GM04504 (cell line): ENCODE results near the gene KSR2.

Source experiments
- DNase-seq: peaks from one replicate; pipeline ENCODE4 v3.0.0-alpha.2; 2012; ENCODE audit warnings: low read depth

KSR2 gene

DNA sequence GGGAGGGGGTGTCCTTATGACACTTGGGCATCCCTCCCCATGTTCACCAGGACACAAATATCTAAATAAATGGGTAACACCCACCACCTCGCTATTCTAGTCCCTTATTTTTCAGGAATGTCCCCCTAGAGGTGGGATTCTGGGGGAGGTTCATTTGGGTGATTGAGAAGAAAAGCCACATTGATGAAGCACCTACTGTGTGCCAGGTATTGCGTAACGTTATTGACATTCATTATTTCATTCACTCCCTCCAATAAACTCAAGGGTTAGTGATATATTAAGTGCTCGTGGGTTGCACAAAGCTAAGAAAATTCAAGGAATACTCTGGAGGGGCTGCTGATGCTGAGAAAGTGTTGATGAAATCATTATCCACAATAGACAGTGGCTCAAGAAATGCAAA, 514.8 kb downstream of the KSR2 start:
- DNase-seq: no peak

DNA sequence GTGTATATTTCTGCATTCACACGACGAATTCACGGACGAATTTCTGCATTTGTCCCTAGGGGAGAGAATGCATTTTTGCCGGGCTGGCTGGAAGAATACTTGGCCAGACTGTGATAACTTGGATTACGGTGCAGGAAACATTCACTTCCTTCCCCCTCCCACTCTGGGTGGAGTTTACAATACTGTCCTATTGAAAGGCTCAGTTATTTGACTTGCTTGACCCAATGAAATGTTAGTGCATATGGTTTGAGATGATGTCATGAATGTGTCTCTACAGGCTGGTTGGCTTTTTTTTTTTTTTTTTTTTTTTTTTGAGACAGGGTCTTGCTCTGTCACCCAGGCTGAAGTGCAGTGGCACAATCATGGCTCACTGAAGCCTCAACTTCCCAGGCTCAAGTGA, 516.7 kb downstream of the KSR2 start:
- no peak for DNase-seq

DNA sequence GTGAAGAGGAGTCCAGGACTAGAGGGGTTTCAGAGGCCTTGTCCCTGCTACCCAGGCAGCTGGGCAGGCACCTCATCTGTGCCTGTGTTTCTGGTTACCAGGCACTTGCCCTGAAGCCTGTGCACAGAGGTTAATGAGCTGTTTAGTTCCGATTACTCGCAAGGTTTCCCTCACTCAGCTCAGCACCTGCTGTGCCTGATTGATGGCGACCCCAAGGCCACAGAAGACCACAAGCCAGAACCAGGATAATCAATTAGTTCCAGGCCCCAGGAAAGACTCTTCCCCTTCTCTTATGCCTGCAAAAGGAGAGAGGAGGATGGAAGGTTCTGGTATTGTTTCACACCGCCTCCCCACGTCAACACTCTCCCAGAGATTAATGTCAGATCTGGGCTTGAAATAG, 518.6 kb downstream of the KSR2 start:
- DNase-seq: no peak

DNA sequence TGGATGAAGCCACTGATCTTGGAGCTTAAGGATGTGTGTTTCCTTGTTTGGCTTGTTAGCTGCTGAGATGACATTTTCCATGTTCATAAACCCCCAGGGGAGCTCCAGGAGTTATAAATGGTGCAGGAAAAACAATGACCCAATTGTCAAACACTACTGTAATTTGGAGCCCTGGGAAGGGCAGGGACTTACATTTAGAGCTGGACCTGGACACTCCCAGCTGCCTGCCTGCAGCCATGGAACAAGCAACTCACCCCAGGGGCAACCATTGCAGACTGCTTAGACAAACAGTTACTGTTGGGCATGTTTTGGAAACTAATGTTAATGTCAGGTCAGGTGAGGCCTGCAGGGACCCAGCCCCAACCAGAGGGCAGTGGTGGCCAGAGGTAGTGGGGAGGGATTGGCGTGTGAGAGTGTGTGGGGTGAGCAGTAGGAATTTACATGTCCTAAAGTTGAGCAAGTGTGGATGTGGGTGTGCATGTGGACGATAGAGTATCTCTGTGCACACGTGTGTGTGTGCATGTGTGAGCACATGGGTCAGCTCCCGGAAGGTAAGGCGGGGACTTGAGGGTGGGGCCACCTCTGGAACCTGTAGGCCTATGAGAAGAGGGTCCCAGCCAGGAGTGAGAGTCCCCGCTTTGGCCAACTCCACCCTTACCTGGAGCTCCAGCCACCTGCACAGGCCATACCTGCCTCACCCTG, 521.0 kb downstream of the KSR2 start:
- no peak for DNase-seq

DNA sequence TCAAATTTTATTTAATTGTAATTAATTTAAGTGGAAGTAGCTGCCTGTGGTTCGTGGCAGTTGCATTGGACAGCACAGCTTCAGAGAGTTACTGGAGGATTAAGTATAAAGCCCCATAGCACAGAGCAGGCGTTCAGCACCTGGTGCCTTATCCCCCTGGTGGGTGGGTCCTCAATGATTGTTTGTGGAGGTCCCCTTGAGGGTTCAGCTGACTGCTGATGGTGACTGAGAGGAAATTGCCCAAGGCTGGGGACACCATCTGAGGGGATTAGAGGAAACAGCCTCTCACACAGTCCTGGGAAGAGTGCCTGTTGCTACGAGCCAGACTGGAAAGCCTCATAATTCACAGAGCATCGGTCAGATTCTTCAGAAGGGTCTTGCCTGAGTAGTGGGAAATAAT, 524.0 kb downstream of the KSR2 start:
- DNase-seq: no peak

DNA sequence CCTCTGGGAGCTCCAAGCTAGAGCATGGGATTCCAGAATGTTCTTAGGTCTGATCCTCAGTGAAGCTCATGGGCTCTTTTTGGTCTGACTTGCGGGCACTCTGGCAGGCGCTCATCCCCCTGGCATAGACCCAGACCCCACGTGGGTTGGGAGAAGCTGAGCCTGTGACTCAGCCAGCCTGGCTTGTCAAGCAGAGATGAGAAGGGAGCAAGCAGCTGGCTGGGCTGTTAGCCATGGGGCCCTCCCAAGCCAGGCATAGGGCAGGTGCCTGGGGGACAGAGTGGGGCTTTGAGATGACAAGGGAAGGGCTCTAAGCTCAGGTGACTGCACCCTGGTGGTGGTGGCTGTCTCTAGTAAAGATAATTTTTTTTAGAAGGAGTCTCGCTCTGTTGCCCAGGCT, 527.0 kb downstream of the KSR2 start:
- peak; percentile 28 for DNase-seq

DNA sequence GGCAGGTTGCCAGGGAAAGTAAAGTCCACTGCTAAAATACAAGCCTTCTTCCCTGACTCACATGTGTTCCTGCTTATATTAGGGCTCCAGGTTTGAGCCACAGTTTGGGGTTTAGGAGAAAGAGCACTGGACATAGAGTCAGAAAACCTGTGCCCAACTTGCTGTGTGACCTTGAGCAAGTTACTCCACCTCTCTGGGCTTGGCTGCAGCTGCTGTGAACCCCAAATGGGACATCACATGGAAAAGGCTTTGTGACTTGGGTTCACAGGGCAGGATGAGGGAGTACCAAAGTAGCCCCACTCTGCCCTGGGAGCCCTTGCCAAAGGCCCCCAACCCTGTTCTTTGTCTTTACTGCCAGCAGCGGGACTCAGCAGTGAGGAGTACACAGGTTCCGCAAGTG, 528.4 kb downstream of the KSR2 start:
- no peak for DNase-seq

DNA sequence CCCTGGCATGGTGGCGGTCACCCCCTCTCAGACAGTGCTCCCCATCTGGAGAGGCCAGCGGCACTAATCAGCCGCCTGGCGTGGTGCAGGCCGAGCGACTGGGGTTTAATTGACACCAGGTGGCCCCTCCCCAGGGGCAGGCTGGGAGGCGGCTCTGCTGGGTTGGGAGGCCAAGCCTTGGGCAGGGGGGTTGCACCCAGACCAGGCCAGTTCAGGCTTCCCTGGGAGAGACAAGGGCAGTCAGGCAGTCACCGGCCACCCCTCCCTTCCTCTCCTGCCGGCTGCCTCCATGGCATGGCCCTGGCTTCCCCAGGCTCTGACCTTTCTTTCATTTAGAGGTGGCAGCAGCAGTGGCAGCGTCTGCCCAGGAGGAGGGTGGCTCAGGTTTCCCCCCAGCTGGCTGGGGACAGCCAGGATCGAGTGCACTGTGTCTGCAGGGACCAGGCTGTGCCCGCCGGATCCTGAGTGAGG, 529.2 kb downstream of the KSR2 start:
- no peak for DNase-seq

DNA sequence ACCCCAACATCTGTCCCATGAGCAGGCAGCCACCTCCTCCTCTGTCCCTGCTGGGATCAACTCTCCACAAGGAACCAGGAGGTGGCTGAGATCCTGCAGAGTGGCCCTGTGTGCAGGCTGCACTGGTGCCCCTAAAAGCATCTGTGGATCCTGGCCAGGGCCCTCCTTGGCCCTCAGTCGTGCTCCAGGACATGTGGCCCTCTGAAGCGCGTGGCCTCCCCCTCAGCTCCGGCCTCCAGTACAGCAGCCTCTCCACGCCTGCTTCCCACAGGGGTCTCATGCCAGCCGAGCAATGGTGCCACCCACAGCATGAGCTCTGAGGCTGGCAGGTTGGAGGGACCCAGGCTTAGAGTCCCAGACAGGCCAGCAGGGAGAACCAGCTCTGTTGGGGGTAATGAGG, 530.0 kb downstream of the KSR2 start:
- DNase-seq: no peak

DNA sequence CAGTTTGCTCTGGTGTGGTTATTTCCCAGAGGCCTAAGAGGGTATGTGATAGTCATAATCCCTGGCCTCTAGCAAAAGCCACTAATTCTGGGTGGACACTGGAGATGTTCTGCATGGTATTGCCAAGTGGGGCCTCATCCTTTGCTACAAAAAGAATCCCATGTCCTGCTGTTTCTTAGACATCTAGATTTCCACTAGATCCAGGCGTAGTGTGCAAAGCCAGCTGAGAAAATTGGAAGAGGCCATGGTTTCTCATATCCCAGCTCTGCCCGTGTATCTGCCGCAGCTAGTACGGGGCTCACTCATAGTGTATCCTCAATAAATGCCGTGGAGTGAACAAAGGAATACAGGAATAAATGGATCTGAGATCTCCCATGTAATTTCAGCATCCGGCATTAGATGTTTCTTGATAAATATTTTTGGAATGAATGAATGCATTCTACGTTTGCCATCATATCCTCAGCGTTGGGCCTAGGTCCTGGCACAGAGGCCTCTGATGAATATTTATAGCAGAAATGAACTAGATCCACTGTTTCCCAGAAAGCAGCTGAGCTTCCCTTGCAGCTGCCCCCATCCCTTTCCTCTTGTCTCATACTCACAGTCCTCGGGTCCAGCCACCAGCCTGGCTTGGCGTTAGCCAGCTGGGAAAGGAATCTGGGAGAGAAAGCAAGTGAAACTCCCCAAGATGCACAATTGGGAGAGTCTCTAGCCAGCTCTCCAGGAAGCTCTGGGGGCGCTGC, 531.1 kb downstream of the KSR2 start:
- no peak for DNase-seq

DNA sequence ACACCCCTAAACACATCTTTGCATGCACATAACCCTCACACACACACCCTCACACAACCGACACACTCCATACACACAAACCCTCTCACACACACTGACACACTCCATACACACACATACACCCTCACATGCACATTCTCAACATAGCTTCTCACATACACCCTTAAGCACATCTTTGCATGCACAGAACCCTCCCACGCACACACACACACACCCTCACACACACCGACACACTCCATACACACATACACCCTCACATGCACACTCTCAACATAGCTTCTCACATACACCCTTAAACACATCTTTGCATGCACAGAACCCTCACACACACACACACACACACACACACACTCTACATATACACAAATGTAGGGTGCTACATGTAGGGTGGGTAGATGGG, 534.9 kb downstream of the KSR2 start:
- no peak for DNase-seq

DNA sequence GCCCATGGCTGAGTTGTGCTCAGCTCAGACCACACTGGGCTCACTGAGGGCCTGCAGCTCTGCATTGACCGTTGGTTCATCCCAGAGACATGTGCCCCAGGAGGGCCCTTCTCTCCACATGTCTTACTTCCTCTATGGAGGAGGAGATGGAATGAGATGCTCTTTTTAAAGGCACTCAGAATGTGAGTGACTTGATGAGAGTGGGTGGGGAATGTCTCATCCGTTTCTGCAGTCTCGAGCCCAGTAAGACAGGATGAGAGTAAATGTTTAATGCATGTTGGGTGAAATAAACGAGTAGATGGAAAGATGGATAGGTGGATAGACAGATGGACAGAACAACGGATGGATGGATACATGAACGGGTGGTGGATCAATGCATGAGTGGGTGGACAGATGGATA, 538.5 kb downstream of the KSR2 start:
- no peak for DNase-seq

DNA sequence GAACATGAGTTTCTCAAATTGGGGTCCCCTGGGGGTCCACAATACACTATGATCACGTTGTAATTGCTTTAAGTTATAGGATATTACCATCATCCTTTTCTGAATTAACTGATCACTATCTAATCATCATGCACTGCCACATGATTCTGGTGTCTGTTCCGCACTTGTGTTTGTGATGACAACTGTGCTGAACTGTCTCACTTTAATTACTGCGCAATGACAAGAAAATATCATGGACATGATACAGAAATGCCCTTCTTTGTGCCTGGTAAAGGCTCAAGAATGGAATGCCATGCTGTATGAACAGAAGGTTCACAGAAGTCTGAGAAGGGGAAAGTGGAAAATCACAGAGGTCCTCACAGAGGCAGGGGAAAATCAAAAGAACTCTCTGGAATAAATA, 541.6 kb downstream of the KSR2 start:
- DNase-seq: no peak

DNA sequence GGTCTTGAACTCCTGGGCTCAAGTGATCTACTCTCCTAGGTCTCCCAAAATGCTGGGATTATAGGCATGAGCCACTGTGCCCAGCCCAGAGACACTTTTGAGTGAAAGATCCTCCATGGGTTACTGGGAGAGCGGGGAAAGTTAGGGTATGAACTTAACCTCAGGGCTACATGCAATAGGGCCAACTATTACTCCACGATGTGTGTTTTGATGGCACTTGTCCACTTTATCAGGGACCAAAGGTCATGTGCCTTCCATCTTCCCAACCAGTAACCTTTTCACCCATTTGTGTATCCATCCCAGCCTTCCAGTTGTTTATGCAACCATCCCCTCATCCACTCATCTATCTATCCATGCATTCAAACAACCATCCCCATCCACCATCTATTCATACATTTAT, 546.8 kb downstream of the KSR2 start:
- no peak for DNase-seq

DNA sequence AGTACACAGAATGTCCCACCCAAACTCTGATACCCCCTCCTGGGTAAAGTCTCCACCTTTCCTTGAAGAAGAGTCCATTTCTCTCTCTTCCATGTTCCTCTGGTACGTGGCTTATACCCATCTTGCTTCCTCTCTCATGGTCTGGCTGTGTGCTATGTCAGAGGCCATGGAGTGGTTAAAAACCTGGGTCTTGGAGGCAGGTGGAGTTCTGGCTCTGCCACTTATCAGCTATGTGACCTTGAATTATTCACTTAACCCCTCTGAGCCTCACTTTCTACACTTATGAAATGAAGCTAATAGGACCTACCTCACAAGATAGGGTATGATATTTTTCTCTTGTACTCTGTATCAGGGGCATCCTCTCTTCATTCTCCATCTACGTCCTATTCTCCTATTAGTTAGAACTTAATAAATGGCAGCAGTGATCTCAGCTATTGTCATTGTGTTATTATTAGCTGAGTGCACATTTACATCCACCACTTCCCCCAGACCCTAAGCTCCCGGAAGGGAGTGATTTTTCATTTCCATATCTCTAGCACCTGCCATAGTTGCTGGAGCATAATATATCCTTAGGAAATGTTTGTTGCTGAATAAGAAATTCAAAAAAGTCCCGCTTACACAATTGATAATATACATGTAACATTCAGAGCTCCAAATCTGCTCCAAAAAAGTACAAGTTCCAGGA, 547.6 kb downstream of the KSR2 start:
- DNase-seq: no peak

DNA sequence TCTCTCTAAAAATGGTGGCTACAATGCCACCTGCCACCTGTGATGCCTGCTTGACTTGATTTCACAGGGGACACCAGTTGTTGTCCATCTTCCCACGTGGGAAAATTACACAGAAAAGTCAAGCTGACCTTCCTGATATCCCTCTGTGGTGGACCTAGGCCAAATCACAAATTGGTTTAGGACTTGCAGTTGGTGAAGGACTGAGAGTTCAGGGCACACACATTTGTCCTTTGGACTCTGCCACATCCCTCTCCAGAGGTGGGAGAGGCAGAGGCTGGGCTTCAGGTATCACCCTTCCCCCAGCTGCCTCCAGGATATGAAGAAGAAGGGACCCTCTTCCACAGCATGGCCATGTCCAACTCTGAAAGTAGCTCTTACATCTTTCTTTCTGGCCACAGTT, 551.8 kb downstream of the KSR2 start:
- DNase-seq: no peak

DNA sequence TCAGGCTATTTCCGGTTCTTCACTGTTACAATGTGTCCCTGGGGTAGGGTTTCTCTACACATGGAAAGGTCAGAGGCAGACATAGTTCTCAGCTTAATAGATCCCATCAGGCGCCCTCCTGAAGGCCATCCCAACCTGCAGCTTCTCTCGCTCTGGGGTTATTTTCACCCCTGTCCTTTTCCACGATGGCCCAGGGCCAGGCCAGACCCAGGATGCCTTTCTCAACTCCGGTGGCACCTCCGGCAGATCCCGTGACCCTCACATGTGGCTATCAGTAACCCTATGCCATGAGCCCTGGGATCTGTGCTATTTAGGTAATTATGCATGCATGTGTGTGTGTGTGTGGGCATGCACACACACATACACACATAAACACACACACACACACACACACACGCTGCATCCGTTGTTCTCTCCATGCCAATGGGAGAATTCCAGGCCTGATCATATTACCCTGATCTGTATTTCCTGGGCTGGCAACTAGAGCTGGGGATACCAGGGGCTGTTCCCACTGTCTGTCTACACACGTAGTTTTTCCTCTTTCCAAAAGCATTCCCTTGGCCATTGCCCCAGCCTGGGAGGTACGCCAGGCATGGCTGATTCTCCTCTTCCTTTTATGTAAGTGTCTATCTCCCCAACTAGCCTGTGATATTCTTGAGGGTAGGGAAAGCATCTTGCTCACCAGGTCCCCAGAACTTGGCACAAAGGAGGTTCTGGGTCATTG, 556.2 kb downstream of the KSR2 start:
- no peak for DNase-seq

DNA sequence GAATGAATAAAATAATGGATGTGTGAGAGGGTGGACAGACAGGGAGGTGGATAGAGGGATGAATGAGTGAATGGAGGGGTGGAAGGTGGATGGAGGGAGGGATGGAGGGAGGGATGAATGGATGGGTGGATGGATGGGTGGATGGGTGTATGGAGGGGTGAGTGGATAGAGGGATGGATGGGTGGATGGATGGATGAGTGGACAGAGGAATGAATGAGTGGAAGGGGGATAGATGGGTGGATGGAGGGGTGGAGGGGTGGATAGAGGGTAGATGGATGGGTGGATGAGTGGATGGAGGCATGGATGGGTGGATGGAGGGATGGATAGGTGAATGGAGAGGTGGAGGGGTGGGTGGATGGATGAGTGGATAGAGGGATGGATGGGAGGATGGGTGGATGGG, 559.5 kb downstream of the KSR2 start:
- DNase-seq: no peak

DNA sequence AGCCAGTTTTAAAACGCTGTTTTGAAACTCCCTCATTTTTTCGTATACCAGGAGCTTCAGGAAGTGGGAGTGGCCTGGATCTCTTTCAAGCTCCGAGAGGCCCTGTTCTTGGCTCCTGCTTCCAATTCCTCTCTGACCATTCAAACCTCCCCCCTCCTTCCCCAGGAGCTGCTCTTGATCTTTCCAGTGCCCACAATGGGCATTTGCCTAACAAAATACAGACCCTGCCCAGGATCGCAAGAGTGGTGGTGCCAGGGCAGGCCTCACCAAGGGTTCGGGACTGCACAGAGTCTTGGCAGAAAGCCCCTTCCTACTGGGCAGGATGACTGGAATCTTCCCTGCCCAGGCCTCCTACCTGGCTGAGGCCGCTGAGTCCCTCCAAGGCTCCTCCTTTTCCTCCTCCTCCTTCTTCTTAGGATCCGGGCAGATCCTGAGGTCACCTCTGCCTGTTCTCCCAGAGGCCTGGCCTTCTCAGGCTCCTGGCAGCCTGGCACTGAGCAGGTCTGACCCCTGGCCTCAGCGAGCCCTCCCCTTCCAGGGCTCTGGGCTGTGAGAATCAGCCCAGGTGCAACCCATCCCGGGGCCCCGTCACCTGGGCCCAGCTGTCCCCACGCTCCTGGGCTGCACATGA, 560.5 kb downstream of the KSR2 start:
- peak; percentile 46 for DNase-seq

DNA sequence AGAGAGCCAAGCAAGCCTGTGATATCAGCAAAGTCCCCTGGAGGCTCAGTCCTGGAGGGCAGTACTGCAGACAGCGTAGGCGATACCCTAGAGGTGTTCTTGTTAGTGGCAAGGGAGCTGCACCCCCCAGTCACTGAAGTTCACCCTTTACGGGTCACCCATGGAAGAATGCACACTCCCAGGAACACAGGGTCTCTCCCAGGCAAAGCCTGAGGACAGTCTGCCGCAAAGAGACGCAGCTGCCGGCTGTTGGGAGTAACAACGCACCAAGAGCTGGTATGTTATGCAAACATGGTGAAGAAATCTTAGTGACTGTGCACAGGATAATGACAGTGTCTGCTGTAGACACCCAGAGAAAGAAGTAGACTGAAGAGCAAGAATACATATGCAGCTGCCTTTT, 563.9 kb downstream of the KSR2 start:
- no peak for DNase-seq

DNA sequence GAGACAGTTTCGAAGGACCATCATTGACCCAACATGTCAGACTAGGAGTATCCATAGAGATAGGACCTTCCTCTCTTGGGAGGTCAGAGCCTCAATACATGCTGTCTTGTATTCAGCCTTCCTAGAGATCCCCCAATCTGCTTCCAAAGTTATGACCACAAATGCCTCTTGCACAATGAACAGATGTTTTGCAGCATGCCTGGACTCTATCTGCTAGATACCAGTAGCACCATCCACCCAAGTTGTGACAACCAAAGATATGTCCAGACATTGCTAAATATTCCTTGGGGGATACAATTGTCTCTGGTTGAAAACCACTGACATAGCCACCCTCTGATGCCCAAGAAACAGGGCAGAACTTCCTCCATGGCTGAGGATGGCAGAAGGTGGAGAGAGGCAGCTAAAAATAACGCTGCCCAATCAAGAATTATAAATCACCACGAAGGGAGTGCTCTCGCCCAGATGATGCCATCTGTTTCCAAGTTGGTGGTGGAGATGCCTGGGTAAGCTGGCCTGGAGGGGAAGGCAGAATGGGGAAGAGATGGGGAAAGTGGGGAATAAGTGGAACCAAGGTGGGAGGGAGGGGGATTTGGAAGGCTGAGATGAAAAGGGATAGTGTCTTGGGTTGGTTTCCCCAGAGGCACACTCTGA, 564.5 kb downstream of the KSR2 start:
- no peak for DNase-seq
